Left ventricle myocardium superior (tissue), 1 donor: ENCODE results near the gene GLRX3. TPM values are rescaled to one million over a fixed set of nuclear protein-coding genes. Genes with fewer than 3 reads are reported as not detected.

ENCODE experiments used
- ATAC-seq: fragments of 200-7000 bp; cut with Tn5 transposase; one replicate; pipeline ENCODE4 v1.9.1; 2020; ENCODE audit warnings: mild to moderate bottlenecking, moderate library complexity
- DNase-seq: peaks from one replicate; pipeline ENCODE4 v3.0.0-alpha.2; 2020
- intact Hi-C: fragments of 100-400 bp; cut with micrococcal nuclease; formaldehyde crosslinking; loops from one replicate; pipeline ENCODE4 v1.11.0; 2022
- total RNA-seq: library from RNA; stranded (reverse); fragmentation: NEBNext Ultra II Directional; extraction: Animal tissue kit (Norgen Biotek cat#: 25700); gene quantifications from one replicate; pipeline ENCODE4 v1.2.1, GENCODE V29; 2021
- donor health status: DM: no; HTN: yes; CAD: no; lungs with severe emphysema.

The GLRX3 gene
- total RNA-seq, 1 donor from 2014 or later = 64.8 TPM

DNA sequence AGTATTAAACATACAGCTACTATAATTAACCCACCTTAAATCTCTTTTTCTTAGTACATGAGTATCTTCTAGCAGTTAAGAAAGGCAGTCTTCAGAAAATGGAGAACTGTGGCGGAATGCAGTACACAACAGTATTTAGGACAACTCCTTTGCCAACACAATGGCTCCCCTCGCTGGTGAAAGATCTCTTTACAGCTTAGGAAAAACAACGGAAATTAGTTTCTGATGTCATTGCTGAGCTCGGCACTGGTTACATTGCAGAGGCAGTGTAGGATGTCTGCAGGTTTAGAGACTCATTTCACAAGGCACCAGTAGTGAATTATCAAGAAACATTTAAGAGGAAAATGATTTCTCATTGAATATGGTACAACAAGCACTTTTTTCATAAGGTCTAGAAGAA is 43.4 kb downstream of the GLRX3 start:
- DNase-seq (no peak), ATAC-seq (peak; percentile 66)
- intact Hi-C loops = no loop called here

DNA sequence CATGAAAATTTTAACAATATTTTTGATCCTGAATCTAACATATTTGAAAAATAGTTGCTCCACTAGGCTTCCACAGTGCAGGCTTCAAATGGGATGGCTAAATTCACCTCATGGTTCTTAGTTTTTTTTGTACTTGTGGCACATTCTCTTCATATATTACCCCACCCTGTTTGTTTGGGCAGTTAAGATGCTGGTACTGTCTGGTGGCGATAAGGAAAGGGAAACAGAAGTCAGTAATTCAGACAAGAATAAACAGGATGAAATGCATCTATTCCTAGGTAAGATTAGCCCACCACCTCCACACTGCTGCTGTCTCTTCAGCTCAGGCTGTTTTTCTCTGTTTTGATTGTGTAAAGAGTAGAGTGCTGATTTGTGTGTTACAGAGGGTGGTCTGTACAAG is 44.2 kb downstream of the GLRX3 start:
- no peak for DNase-seq
- intact Hi-C loops = no loop called here
- ATAC-seq = no peak

- DNase-seq = no peak
- intact Hi-C loops = no loop called here
- peak; percentile 31 for ATAC-seq
These were observed 45.7 kb downstream of the GLRX3 start for GRCh38 chr10:130181858-130182257.

- intact Hi-C loops = no loop called here
- no peak for DNase-seq
- ATAC-seq = no peak
These were observed 49.4 kb downstream of the GLRX3 start for GRCh38 chr10:130185591-130185990.

DNA sequence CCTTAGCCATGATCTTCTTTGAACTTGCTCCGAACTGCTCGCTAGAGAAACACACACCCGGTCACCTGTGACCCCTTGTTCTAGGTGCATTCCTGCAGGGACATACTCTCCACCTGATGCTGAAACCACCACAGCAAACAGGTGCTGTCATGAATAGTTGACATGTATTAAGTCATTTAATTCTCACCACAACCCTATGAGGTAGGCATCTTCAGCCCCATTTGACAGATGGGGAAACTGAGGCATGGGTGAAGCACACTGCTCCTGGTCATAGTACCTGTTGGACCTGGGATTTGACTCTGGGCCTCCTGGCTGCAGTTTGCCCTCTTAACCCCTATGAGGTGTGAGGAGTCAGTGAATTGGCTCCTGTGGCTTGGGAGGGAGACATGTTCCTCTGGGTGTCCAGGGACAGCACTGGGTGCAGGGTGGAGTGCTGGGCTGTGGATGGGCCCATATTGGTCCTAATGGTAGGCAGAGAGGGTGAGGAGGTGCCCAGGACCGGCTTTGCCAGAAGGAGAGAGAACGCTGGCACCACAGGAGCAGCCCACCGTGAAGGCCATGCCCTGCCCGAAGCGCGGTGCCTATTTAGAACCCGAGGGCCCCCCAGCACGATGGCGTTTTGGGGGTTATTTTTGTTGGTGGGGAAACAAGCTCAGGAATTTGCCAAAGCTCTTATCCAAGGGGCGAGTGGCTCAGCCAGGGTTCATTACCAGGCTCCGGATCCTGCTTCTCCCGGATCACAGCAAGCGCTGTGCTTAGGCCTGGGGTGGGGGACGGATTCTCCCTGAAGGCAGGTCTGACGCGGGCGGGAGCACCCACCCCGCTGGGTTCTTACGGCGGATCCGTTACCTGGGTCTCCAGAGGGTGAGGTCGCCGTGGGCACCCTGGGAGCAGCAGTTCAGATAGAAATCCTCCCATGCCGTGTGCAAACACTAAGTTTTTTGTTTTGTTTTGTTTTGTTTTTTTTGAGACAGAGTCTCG is 52.3 kb downstream of the GLRX3 start:
- intact Hi-C loops = no loop called here
- ATAC-seq (no peak), DNase-seq (no peak)

DNA sequence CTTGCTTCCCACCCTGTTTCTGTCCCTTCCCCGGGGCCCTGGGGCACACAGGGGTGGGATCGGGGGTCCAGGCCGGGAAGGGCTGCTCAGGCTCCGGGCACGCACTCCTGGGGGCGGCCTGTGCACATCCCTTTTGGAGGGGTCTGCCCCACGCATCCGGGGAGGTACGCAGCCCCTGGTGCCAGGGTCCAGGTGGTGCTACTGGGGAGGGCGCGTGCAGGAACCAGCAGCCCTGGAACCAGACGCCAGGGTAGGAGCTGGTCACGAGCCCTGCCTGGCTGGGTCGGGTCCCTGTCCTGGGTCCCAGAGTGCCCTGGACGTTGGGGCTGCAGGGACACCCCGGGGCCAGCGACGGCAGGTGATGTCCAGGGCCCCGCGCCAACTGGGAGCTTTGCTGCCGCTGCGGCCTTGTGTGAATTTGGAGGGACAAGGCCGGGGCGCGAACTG is 53.4 kb downstream of the GLRX3 start:
- ATAC-seq (no peak), DNase-seq (no peak)
- intact Hi-C loops = loop anchor here (10.0 kb wide), 1 partner anchor 1595 kb away; no protein-coding TSS in a partner anchor

GRCh38 chr10:130190055-130190736 is 54.0 kb downstream of the GLRX3 start:
- ATAC-seq (peak; percentile 93), DNase-seq (peak; percentile 95)
- intact Hi-C loops = loop anchor here (10.0 kb wide), 1 partner anchor 1595 kb away; no protein-coding TSS in a partner anchor

DNA sequence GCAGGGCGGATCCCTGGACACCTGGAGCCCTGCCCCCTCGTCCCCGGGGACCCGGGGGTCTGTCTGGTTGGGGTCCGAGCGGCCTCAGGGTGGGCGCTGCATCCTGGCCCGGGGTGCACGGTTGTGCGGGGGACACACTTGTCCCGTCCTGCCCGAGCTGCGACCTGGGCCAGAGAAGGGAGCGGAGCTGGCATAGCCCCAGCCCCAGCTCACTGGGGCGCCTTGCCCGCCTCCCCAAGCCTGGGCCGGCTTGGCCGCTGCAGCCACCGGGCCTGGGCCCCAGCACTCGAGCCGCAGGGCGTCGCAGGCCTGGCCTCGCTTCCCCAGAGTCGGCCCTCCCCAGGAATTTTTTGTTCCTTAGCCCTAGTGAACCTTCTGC is 54.5 kb downstream of the GLRX3 start:
- DNase-seq = no peak
- intact Hi-C loops = loop anchor here (10.0 kb wide), 1 partner anchor 1594 kb away; no protein-coding TSS in a partner anchor
- ATAC-seq = peak; percentile 33

DNA sequence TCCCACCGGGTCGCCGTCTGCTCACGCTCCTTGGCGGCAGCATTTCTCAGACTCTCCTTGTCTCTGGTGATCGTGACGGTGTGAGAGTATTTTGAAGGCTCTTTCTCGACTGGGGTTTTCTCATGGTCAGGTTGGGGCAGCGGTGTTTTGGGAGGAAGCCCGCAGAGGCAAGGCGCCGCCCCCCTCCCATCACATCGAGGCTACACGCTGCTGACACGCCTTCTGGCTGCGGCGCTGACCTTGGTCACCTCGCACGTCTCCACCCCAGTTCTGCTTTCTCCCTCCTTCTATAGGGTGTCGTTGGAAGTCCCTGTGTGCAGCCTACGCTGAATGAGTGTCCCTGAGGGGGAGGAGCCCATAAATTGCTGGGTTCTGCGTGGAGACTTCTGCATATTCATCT is 55.2 kb downstream of the GLRX3 start:
- ATAC-seq = no peak
- intact Hi-C loops = loop anchor here (10.0 kb wide), 1 partner anchor 1593 kb away; no protein-coding TSS in a partner anchor

GRCh38 chr10:130192276-130192848 is 56.2 kb downstream of the GLRX3 start:
- intact Hi-C loops = loop anchor here (10.0 kb wide), 1 partner anchor 1592 kb away; no protein-coding TSS in a partner anchor
- DNase-seq (no peak), ATAC-seq (no peak)

More for the DNA sequence above, 55.2 kb downstream of the GLRX3 start:
- DNase-seq = no peak

GRCh38 chr10:130193033-130193432 is 56.8 kb downstream of the GLRX3 start:
- DNase-seq (no peak), ATAC-seq (no peak)
- intact Hi-C loops = loop anchor here (10.0 kb wide), 1 partner anchor 1592 kb away; no protein-coding TSS in a partner anchor

GRCh38 chr10:130193493-130194193 is 57.5 kb downstream of the GLRX3 start:
- intact Hi-C loops = loop anchor here (10.0 kb wide), 1 partner anchor 1591 kb away; no protein-coding TSS in a partner anchor
- DNase-seq = no peak
- ATAC-seq = peak; percentile 51

DNA sequence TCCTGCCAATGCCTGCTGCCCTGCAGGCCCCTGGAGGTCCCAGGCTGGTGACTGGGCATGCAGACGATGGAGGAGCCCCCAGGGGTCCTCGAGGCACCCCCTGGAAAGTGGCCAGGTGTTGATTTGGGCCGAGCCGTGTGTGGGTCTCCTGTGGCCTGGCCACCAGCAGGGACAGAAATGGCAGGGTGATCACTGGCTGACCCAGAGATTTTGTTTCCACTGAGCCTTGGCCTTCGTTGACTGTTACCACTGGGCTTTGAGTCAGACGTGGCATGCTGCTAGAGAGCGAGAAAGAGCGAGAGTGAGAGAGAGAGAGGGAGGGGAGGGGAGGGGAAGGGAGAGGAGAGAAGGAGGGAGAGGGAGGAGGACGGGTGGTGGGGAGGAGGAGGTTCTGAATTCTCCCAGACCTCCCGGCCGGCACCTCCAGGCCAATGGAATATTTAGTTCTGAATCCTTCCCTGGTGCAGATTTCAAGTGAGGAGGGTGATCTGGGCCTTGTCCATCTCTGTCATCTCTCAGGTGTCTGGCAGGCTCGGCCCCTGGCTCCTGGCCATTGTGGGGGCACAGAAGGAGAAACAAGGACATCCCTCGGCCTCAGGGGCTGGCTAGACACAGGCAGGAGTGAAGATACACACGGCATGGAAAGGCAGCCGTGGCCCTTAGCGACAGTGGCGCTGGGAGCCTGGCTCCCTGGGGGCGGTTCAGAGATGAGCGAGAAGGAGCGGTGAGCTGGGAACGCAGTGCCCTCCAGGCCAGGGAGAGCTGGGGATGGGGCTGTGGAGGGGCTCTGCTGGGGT is 58.2 kb downstream of the GLRX3 start:
- DNase-seq (no peak), ATAC-seq (no peak)
- intact Hi-C loops = loop anchor here (10.0 kb wide), 1 partner anchor 1590 kb away; no protein-coding TSS in a partner anchor

DNA sequence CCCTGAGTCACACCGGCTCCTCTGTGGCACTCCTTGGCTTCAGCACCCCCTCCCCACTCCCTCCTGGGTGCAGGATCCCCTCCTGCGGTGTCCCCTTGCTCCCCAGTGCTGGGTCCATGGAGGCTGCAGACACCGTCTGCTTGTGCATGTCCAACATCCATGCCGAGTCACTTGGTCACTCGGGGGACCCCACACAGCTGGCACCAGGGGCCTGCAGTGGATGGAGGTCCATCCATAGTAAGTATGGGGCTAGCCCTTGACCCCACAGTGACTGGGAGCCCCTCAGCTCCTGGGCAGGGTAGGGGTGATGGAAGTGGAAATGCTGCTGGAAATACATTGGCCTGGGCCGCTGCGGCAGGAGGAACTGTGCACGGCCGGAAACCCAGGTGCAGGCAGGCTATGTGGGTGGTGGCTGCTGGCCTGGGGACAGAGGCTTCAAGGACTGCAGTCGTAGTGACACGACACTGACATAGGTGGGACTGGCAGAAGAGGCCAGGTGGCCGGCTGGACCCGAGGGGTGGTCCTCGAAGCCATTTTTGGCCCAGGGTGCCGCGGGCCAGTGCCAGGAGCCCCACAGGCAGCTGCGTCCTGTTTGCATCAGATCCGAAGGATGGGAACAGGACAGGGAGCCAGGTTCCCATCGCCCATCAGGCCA is 58.9 kb downstream of the GLRX3 start:
- intact Hi-C loops = loop anchor here (10.0 kb wide), 1 partner anchor 1590 kb away; no protein-coding TSS in a partner anchor
- no peak for ATAC-seq
- DNase-seq = no peak

- intact Hi-C loops = loop anchor here (10.0 kb wide), 1 partner anchor 1589 kb away; no protein-coding TSS in a partner anchor
- no peak for ATAC-seq
- DNase-seq = no peak
These were observed 59.6 kb downstream of the GLRX3 start for GRCh38 chr10:130195746-130196294.

GRCh38 chr10:130196511-130197487 is 60.6 kb downstream of the GLRX3 start:
- intact Hi-C loops = loop anchor here (10.0 kb wide), 1 partner anchor 1588 kb away; no protein-coding TSS in a partner anchor
- ATAC-seq = no peak
- DNase-seq = no peak
